HUES48 (cell line): ENCODE results near the gene TBL1X.

Experiments used
- H3K27ac ChIP-seq: one replicate; pipeline ENCODE4 v1.7.0; 2013; ENCODE audit warnings: low read depth, low read length, inconsistent platforms
- H3K27me3 ChIP-seq: 2 replicates; pipeline ENCODE4 v1.6.1; 2013; ENCODE audit warnings: mild to moderate bottlenecking, low read length; ENCODE audit not compliant: control insufficient read depth, insufficient read depth
- H3K36me3 ChIP-seq: 2 replicates; pipeline ENCODE4 v1.6.1; 2013; ENCODE audit warnings: low read length; ENCODE audit not compliant: control insufficient read depth, insufficient read depth
- H3K4me1 ChIP-seq: 2 replicates; pipeline ENCODE4 v1.6.1; 2013; ENCODE audit warnings: mild to moderate bottlenecking, low read length; ENCODE audit not compliant: control insufficient read depth, insufficient read depth
- H3K4me3 ChIP-seq: 2 replicates; pipeline ENCODE4 v1.5.1; 2013; ENCODE audit warnings: mild to moderate bottlenecking, low read depth, low read length
- H3K9ac ChIP-seq: 2 replicates; pipeline ENCODE4 v1.6.1; 2013; ENCODE audit warnings: mild to moderate bottlenecking, low read depth, low read length, moderate library complexity
- H3K9me3 ChIP-seq: 2 replicates; pipeline ENCODE4 v1.6.1; 2013; ENCODE audit warnings: low read length; ENCODE audit not compliant: control insufficient read depth, insufficient read depth

The TBL1X gene

DNA sequence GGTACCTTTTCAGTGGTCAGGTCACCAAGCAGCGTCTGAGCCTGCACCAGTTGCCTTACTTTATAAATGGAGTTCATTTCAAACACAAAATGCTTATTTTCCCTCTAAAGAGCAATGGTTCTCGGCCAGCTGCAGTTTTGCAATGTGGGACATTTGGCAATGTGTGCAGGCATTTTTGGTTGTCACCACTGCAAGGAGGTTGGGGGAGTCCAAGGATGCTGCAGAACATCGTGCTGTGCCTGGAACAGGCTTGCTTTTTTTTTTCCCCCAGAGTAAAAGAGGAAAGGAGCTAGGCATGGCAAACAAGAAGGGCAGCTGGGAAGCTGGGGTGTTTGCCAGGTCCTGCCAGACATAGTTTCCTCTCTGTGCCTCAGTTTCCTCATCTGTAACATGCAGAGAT is 185.2 kb downstream of the TBL1X start:
- Histone ChIP-seq H3K27ac (no peak overlapping the region), H3K36me3 (peaks cover 12% of the 10 kb centered on the region), H3K4me3 (no peak overlapping the region), H3K9me3 (no peaks in the 10 kb centered on the region), H3K9ac (no peak overlapping the region), H3K27me3 (no peaks in the 10 kb centered on the region), H3K4me1 (no peaks in the 10 kb centered on the region)

DNA sequence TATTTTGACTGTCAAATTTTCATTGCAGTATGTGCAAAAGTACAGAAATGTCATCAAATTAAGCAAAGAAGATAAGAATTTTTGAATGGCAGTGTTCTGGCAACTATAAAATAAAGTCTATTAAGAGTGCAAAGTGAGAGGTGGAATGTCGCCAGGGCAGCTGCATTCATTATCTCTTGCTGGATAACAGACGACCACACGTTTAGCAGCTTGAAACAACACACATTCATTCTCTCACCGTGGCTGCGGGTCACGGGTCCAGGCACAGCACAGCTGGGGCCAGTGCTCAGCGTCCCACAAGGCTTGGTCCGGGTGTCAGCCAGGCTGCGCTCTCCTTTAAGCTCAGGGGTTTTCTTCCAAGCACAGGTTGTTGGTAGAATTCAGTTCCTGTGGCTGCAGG is 186.9 kb downstream of the TBL1X start:
- Histone ChIP-seq H3K27ac (no peak overlapping the region), H3K36me3 (peaks cover 26% of the 10 kb centered on the region), H3K9ac (no peak overlapping the region), H3K9me3 (no peaks in the 10 kb centered on the region), H3K4me1 (no peaks in the 10 kb centered on the region), H3K27me3 (no peaks in the 10 kb centered on the region), H3K4me3 (no peak overlapping the region)

DNA sequence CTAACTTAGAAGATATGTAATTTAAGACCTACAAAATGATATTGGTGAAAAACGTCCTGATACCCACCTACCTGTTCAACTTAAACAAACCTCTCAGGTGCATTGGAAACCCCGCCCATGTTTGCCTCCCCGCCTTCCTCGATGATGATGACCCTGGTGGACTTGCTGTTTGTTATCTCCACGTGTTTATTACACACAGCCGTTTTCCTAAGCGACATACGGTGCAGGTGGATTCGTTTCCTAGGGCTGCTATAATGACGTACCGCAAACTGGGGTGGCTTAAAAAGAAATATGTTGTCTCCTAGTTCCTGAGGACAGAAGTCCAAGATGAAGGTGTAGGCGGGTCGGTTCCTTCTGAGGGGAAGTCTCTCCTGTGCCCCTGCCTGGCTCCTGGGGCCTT is 190.1 kb downstream of the TBL1X start:
- Histone ChIP-seq H3K9me3 (no peaks in the 10 kb centered on the region), H3K27me3 (no peaks in the 10 kb centered on the region), H3K27ac (no peak overlapping the region), H3K4me3 (no peak overlapping the region), H3K4me1 (no peaks in the 10 kb centered on the region), H3K36me3 (peaks cover 32% of the 10 kb centered on the region), H3K9ac (no peak overlapping the region)

DNA sequence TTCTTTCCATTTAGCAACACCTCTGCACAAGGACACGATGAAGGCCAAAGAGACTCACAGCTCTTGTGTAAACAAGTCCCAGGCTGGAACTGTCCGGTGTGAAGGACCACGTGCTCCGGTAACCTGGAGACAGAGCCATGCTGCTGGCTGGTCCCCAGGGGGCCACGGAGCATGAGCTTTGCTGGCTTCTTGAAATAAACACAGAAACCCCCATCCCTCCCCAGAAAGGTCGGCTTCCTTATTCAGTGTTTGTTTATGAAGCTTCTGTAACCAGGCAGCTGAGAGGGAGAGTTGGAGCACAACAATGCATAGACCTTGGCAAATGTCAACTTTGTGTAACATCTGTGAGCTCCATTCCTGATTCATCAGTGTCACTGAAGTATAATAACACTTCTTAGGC is 191.4 kb downstream of the TBL1X start:
- Histone ChIP-seq H3K4me3 (no peak overlapping the region), H3K27me3 (no peaks in the 10 kb centered on the region), H3K9me3 (no peaks in the 10 kb centered on the region), H3K27ac (no peak overlapping the region), H3K9ac (no peak overlapping the region), H3K36me3 (peaks cover 37% of the 10 kb centered on the region), H3K4me1 (no peaks in the 10 kb centered on the region)

DNA sequence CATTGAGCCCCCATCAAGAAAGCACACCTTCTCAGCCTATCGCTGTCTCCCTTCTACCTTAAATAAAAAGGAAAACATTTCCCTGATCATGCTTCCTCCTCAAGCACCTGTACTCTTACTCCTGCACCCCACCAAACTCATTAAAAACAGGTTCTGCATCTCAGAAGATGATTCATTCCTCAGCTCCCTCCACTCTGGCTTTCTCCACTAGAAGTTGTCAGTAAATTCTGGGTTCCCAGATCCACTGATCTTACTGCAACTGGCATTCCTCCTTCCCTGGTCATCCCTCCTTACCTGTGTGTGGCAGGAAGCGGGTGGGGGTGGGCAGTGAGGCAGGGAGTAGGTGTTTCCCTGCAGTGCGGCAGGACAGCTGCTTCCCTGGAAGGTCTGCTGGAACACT is 192.0 kb downstream of the TBL1X start:
- Histone ChIP-seq H3K4me1 (no peaks in the 10 kb centered on the region), H3K9ac (no peak overlapping the region), H3K9me3 (no peaks in the 10 kb centered on the region), H3K4me3 (no peak overlapping the region), H3K27me3 (no peaks in the 10 kb centered on the region), H3K36me3 (peaks cover 37% of the 10 kb centered on the region), H3K27ac (no peak overlapping the region)

DNA sequence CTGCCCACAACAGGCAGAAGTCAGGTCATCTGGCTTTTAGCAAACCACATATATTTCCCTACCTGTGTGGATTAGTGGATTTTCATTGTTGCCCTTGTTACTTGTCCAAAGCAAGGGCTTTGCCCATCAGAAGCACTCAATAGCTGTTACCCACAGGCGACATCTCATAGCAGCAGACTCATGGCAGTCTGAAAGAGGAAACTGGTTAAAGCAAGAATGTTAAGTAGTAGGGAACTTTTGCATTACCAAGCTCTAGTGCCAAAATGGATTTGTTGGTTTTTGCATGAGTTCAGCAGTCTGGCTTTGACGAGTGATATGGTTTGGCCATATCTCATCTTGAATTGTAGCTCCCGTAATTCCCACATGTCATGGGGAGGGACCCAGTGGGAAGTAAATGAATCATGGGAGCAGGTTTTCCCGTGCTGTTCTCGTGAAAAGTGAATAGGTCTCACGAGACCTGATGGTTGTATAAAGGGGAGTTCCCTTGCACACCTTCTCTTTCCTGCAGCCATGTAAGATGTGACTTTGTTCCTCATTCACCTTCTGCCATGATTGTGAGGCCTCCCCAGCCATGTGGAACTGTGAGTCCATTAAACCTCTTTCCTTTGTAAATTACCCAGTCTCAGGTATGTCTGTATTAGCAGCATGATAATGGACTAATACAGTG is 192.9 kb downstream of the TBL1X start:
- H3K27me3 ChIP-seq, result no peaks in the 10 kb centered on the region
- H3K27ac ChIP-seq, result no peak overlapping the region
- no peaks in the 10 kb centered on the region for H3K9me3 ChIP-seq
- no peak overlapping the region for H3K4me3 ChIP-seq
- H3K4me1 ChIP-seq, result no peaks in the 10 kb centered on the region
- H3K36me3 ChIP-seq, result peaks cover 37% of the 10 kb centered on the region
- H3K9ac ChIP-seq, result no peak overlapping the region

DNA sequence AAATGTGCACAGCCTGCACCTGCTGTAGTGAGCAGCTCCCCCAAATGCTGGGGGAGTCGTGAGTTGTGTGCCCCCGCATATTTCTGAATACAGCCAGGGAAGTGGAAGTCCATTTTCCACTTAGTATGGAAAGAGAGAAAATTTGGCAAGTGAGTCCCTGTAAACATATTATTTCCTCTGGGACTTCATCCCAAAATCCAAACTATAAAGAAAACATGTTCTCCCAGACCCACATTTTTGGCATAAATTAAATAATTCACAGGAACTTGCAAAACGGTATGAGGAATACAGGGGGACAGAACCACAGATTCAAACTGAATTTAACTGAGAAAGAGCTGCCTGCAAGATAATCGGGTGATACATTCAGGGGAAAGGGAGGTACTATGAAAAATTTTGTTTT is 193.6 kb downstream of the TBL1X start:
- no peak overlapping the region for H3K9ac ChIP-seq

DNA sequence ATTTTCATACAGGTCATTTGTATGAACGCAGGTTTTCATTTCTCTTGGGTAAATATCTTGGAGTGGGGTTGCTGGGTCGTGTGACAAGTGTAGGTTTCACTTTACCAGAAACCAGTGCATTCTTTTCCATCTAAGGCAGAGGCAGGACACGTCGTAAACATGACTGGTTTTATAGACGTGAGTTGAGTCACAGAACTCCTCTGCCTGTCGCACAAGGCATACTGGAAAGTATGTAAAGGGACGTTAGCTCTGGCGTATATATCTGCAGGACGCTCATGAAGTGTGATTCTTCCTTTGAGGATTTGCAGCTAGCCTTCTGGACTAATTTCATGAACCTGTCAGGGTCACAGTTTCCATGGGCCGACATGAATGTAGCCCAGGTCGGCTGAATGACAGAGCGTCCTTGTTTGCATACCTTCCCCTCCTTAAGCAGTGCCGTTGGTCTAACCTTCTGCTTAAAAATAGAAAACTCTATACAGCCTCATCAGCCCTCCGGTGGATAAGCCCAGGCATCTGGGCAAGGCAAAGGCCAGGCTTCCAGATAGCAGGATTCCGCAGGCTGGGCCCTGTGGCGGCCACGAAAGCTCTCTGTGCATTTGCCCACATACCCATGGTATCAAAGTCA is 194.8 kb downstream of the TBL1X start:
- H3K27me3 ChIP-seq, result no peaks in the 10 kb centered on the region
- no peak overlapping the region for H3K9ac ChIP-seq
- H3K36me3 ChIP-seq, result peaks cover 30% of the 10 kb centered on the region
- no peaks in the 10 kb centered on the region for H3K9me3 ChIP-seq
- H3K27ac ChIP-seq, result no peak overlapping the region
- no peak overlapping the region for H3K4me3 ChIP-seq
- H3K4me1 ChIP-seq, result no peaks in the 10 kb centered on the region

More for the DNA sequence above, 193.6 kb downstream of the TBL1X start:
- Histone ChIP-seq H3K27ac (no peak overlapping the region), H3K4me3 (no peak overlapping the region), H3K36me3 (peaks cover 37% of the 10 kb centered on the region), H3K27me3 (no peaks in the 10 kb centered on the region), H3K9me3 (no peaks in the 10 kb centered on the region), H3K4me1 (no peaks in the 10 kb centered on the region)

DNA sequence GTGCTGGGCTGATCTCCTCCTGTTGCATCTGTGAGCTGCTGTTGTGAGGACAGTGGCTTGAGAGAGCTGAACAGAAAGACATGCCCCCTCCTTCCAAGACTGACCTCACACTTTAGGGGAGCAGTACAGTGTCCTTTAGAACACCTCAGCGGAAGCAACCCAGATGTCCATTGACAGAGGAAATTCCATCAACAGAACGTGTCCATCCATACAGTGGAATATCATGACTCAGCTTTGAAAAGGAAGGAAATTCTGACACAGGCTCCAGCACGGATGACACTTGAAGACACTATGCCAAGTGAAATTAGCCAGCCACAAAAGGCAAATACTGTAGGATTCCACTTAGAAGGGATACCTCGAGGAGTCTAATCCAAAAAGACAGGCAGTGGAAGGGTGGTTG is 197.3 kb downstream of the TBL1X start:
- Histone ChIP-seq H3K9ac (no peak overlapping the region), H3K9me3 (no peaks in the 10 kb centered on the region), H3K36me3 (peaks cover 9% of the 10 kb centered on the region), H3K4me3 (no peak overlapping the region), H3K27ac (no peak overlapping the region), H3K4me1 (no peaks in the 10 kb centered on the region), H3K27me3 (no peaks in the 10 kb centered on the region)

DNA sequence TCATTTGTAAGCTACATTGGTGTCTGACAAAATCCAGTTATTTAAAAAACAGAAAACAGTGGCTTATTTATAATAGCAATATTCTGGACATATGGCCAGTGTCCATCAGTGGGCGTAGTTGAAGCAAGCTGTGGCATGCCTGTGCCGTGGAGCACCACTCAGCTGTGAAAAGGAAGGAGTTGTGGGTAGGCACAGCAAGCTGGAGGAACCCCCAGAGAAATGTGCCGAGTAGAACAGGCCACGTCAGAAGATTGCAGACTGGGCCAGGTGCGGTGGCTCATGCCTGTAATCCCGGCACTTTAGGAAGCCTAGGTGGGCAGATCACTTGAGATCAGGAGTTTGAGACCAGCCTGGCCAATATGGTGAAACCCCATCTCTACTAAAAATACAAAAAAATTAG is 198.4 kb downstream of the TBL1X start:
- H3K4me3 ChIP-seq, result no peak overlapping the region
- H3K27ac ChIP-seq, result no peak overlapping the region
- peaks cover 5% of the 10 kb centered on the region; the same call in 1 of the 2 replicates for H3K36me3 ChIP-seq
- no peaks in the 10 kb centered on the region for H3K27me3 ChIP-seq
- no peak overlapping the region for H3K9ac ChIP-seq
- no peaks in the 10 kb centered on the region for H3K9me3 ChIP-seq
- peaks cover 10% of the 10 kb centered on the region; the same call in 1 of the 2 replicates for H3K4me1 ChIP-seq

DNA sequence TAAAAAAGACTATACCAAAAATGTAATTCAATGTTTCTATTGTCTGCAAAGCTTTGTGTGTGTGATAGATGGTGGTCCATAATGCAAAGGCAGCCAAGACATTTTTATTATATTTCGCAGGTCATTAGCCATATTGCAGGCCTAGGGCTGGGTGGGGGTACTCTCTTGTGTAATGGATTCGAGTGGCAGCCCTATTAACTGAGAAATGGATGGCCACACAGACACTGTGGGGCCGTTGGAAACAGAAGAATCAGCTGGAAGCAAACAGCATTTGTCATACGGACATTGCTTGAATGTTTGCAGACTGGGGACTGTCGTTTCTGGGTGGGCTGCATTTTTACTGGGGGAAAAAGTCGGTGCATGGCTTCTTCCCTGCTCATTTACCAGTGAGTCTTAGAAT is 199.4 kb downstream of the TBL1X start:
- Histone ChIP-seq H3K4me1 (peaks cover 20% of the 10 kb centered on the region; the same call in 1 of the 2 replicates), H3K36me3 (peaks cover 5% of the 10 kb centered on the region; the same call in 1 of the 2 replicates), H3K9ac (no peak overlapping the region), H3K27ac (no peak overlapping the region), H3K9me3 (no peaks in the 10 kb centered on the region), H3K4me3 (no peak overlapping the region), H3K27me3 (no peaks in the 10 kb centered on the region)
